Measurements from ENCODE around the gene HRH1. TPM values are rescaled to one million over a fixed set of nuclear protein-coding genes. Genes with fewer than 3 reads are reported as not detected.

The HRH1 gene
- total and polyA plus RNA-seq, 10 of the 15 experiments (the other 5 are each of a cell fraction or from before 2014, with no cell fraction given) = not detected

DNA sequence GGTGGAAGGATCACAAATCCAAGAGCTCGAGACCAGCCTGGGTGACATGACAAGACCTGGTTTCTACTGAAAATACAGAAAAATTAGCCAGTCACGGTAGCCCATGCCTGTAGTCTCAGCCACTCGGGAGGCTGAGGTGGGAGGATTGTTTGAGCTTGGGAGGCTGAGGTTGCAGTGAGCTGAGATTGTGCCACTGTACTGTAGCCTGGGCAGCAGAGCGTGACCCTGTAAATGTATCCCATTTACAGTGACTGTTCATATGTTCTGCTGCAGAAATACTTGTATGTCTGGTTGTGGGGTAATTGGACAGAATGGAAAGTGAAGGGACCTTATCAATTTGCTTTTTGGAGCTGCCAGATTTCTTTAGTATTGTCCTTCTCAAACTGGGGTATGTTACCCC, 142.8 kb downstream of the HRH1 start:
- peaks cover 0 to 7% of the 10 kb centered on the region in 2 experiments; a peak in 2 of 4 replicates for H3K36me3 ChIP-seq (ENCODE audit: control insufficient read depth in 2 of 2, insufficient read depth in 2 of 2, low read length in 1 of 2)
- no peaks in the 10 kb centered on the region for H3K79me2 ChIP-seq (ENCODE audit: control insufficient read depth, insufficient read depth, low read length)
- ATAC-seq (no peak), FAIRE-seq (no peak), DNase-seq (ENCODE audit: low read depth, low spot score) (no peak)
- no peak overlapping the region for H3K9ac ChIP-seq (ENCODE audit: control insufficient read depth, insufficient read depth, low read length)
- H3K4me2 ChIP-seq (ENCODE audit: control insufficient read depth, insufficient read depth) = no peak overlapping the region
- no peak overlapping the region for H2AFZ ChIP-seq (ENCODE audit: control insufficient read depth, low read depth, low read length)
- BruUV-seq (replicated peaks) = no TSS peak
- SMC1A ChIA-PET (ENCODE audit: uncharacterized antibody, unreplicated experiment) = interaction anchor here (0.9 to 2.1 kb wide), 4 partner anchors 9 to 24 kb away, joined by 4 to 12 read pairs (median 6); partner anchors contain the start of gene ATG7
- no peaks in the 10 kb centered on the region for H4K20me1 ChIP-seq (ENCODE audit: control insufficient read depth, insufficient read depth)
- RAD21 ChIA-PET (ENCODE audit: unreplicated experiment) = interaction anchor here (1.3 kb wide), 1 partner anchor 9 kb away, joined by 3 read pairs; no protein-coding TSS in a partner anchor
- TF ChIP-seq, protein P1, sequence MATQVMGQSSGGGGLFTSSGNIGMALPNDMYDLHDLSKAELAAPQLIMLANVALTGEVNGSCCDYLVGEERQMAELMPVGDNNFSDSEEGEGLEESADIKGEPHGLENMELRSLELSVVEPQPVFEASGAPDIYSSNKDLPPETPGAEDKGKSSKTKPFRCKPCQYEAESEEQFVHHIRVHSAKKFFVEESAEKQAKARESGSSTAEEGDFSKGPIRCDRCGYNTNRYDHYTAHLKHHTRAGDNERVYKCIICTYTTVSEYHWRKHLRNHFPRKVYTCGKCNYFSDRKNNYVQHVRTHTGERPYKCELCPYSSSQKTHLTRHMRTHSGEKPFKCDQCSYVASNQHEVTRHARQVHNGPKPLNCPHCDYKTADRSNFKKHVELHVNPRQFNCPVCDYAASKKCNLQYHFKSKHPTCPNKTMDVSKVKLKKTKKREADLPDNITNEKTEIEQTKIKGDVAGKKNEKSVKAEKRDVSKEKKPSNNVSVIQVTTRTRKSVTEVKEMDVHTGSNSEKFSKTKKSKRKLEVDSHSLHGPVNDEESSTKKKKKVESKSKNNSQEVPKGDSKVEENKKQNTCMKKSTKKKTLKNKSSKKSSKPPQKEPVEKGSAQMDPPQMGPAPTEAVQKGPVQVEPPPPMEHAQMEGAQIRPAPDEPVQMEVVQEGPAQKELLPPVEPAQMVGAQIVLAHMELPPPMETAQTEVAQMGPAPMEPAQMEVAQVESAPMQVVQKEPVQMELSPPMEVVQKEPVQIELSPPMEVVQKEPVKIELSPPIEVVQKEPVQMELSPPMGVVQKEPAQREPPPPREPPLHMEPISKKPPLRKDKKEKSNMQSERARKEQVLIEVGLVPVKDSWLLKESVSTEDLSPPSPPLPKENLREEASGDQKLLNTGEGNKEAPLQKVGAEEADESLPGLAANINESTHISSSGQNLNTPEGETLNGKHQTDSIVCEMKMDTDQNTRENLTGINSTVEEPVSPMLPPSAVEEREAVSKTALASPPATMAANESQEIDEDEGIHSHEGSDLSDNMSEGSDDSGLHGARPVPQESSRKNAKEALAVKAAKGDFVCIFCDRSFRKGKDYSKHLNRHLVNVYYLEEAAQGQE (IDR thresholded peaks at IDR 0.05; ENCODE audit: low read depth, low read length) = no peak
- peak; percentile 93 for TF ChIP-seq PAX5 (IDR thresholded peaks at IDR 0.05; ENCODE audit: borderline replicate concordance, low read depth, low read length)
- intact Hi-C loops (cut with micrococcal nuclease; ENCODE audit: unreplicated experiment) (no loop called here), in situ Hi-C loops (cut with MboI) (no loop called here)
- H3K9me3 ChIP-seq (replicated peaks; ENCODE audit: control insufficient read depth, insufficient read depth, low read length) = no peaks in the 10 kb centered on the region
- H3K4me3 ChIP-seq = no peak overlapping the region
- 95% methylated on average over 4 of the region's 4 CpGs for WGBS (ENCODE audit: insufficient coverage, insufficient replicate concordance, low lambda C conversion rate, missing lambda C conversion rate)
- H3K27me3 ChIP-seq (replicated peaks in 1 of 2; ENCODE audit: control insufficient read depth in 2 of 2, insufficient read depth in 2 of 2, low read length in 1 of 2) = no peaks in the 10 kb centered on the region
- no peaks in the 10 kb centered on the region for H3K4me1 ChIP-seq (ENCODE audit: control insufficient read depth, insufficient read depth, low read length)
- H3K27ac ChIP-seq (ENCODE audit: control insufficient read depth, insufficient read depth) = no peak overlapping the region
- CTCF ChIA-PET = interaction anchor here (0.6 to 1.8 kb wide), 4 partner anchors 9 to 82 kb away, joined by 3 to 4 read pairs (median 3); partner anchors contain the start of gene ATG7
- POLR2A ChIA-PET = interaction anchor here (0.6 to 1.2 kb wide), 2 partner anchors 9 to 212 kb away, joined by 4 read pairs; no protein-coding TSS in a partner anchor
